ENCODE measurements around the gene SLC17A8. TPM values are rescaled to one million over a fixed set of nuclear protein-coding genes. Genes with fewer than 3 reads are reported as not detected.

The SLC17A8 gene
- total RNA-seq, 1 experiment from 2014 or later, result not detected

- H4K20me1 ChIP-seq (ENCODE audit: insufficient read depth), result no peaks in the 10 kb centered on the region
- no peak overlapping the region for H3K4me3 ChIP-seq
- POLR2A ChIA-PET (ENCODE audit: unreplicated experiment), result no interaction called here
- H3F3A ChIP-seq (ENCODE audit: insufficient read depth, low read depth), result no peaks in the 10 kb centered on the region
- H3K27me3 ChIP-seq (ENCODE audit: insufficient read depth, low read depth), result peaks cover 19% of the 10 kb centered on the region; the same call in 1 of the 2 replicates
- BruUV-seq (replicated peaks), result no TSS peak
- intact Hi-C loops (cut with micrococcal nuclease; ENCODE audit: unreplicated experiment), result no loop called here
- no peaks in the 10 kb centered on the region for H3K9me2 ChIP-seq (ENCODE audit: insufficient read depth)
- no peak for DNase-seq
- CTCF ChIA-PET, result no interaction called here
- no peaks in the 10 kb centered on the region for H3K4me1 ChIP-seq (replicated peaks; ENCODE audit: insufficient read depth)
- H3K79me2 ChIP-seq (ENCODE audit: low read depth), result no peaks in the 10 kb centered on the region
- no peak overlapping the region for H3K4me2 ChIP-seq
- TF ChIP-seq EZH2 (IDR thresholded peaks at IDR 0.05; ENCODE audit: low read depth) (no peak), CTCF (conservative IDR thresholded peaks at IDR 0.05) (no peak)
- H2AFZ ChIP-seq, result no peak overlapping the region
- no peak overlapping the region for H3K27ac ChIP-seq
- no peaks in the 10 kb centered on the region for H3K9me3 ChIP-seq (ENCODE audit: insufficient read depth, low read depth)
- H3K36me3 ChIP-seq (ENCODE audit: low read depth), result no peaks in the 10 kb centered on the region
Observed at GRCh38 chr12:100391856-100392255, 35.0 kb downstream of the SLC17A8 start.

GRCh38 chr12:100393200-100393599, 36.3 kb downstream of the SLC17A8 start:
- POLR2A ChIA-PET (ENCODE audit: unreplicated experiment), result no interaction called here
- peaks cover 11% of the 10 kb centered on the region; the same call in 1 of the 2 replicates for H3K27me3 ChIP-seq (ENCODE audit: insufficient read depth, low read depth)
- no TSS peak for BruUV-seq (replicated peaks)

GRCh38 chr12:100395811-100396210, 38.9 kb downstream of the SLC17A8 start:
- no peak for TF ChIP-seq CTCF (conservative IDR thresholded peaks at IDR 0.05)
- TF ChIP-seq EZH2 (IDR thresholded peaks at IDR 0.05; ENCODE audit: low read depth), result no peak
- H3K27ac ChIP-seq, result no peak overlapping the region
- 0 out of 2 replicates have a peak, but pooled peaks cover 7% of the 10 kb centered on the region for H3K27me3 ChIP-seq (ENCODE audit: insufficient read depth, low read depth)
- POLR2A ChIA-PET (ENCODE audit: unreplicated experiment), result no interaction called here
- no TSS peak for BruUV-seq (replicated peaks)
- no peaks in the 10 kb centered on the region for H4K20me1 ChIP-seq (ENCODE audit: insufficient read depth)
- H3K4me1 ChIP-seq (replicated peaks; ENCODE audit: insufficient read depth), result no peaks in the 10 kb centered on the region
- H3K36me3 ChIP-seq (ENCODE audit: low read depth), result no peaks in the 10 kb centered on the region
- H3K9me2 ChIP-seq (ENCODE audit: insufficient read depth), result no peaks in the 10 kb centered on the region
- no peaks in the 10 kb centered on the region for H3F3A ChIP-seq (ENCODE audit: insufficient read depth, low read depth)
- no peak for DNase-seq
- H3K4me2 ChIP-seq, result no peak overlapping the region
- CTCF ChIA-PET, result no interaction called here
- H3K79me2 ChIP-seq (ENCODE audit: low read depth), result no peaks in the 10 kb centered on the region
- no peak overlapping the region for H2AFZ ChIP-seq
- intact Hi-C loops (cut with micrococcal nuclease; ENCODE audit: unreplicated experiment), result no loop called here
- H3K9me3 ChIP-seq (ENCODE audit: insufficient read depth, low read depth), result no peaks in the 10 kb centered on the region
- H3K4me3 ChIP-seq, result no peak overlapping the region

More at GRCh38 chr12:100393200-100393599, 36.3 kb downstream of the SLC17A8 start:
- Histone ChIP-seq H4K20me1 (ENCODE audit: insufficient read depth) (no peaks in the 10 kb centered on the region), H2AFZ (no peak overlapping the region), H3K4me3 (no peak overlapping the region), H3F3A (ENCODE audit: insufficient read depth, low read depth) (no peaks in the 10 kb centered on the region), H3K36me3 (ENCODE audit: low read depth) (no peaks in the 10 kb centered on the region), H3K4me2 (no peak overlapping the region), H3K9me2 (ENCODE audit: insufficient read depth) (no peaks in the 10 kb centered on the region), H3K79me2 (ENCODE audit: low read depth) (no peaks in the 10 kb centered on the region), H3K4me1 (replicated peaks; ENCODE audit: insufficient read depth) (no peaks in the 10 kb centered on the region), H3K9me3 (ENCODE audit: insufficient read depth, low read depth) (no peaks in the 10 kb centered on the region), H3K27ac (no peak overlapping the region)
- CTCF ChIA-PET, result no interaction called here
- TF ChIP-seq EZH2 (IDR thresholded peaks at IDR 0.05; ENCODE audit: low read depth), result no peak
- no peak for TF ChIP-seq CTCF (conservative IDR thresholded peaks at IDR 0.05)
- no peak for DNase-seq
- intact Hi-C loops (cut with micrococcal nuclease; ENCODE audit: unreplicated experiment), result no loop called here

Data from PC-9 (cell line).